ENCODE measurements around the gene CCDC66.
"Not testable (repeated sequence)": the region's sequence is repeated elsewhere in the genome, so short reads cannot be mapped to it uniquely, and the experiment has no call there.

CCDC66 gene

GRCh38 chr3:56591262-56591661, 34.3 kb downstream of the CCDC66 start:
- Histone ChIP-seq H3K36me3 (ENCODE audit: control insufficient read depth, insufficient read depth, low read length) (no peaks in the 10 kb centered on the region), H3K27me3 (ENCODE audit: control insufficient read depth, insufficient read depth, low read length) (no peaks in the 10 kb centered on the region), H3K4me1 (ENCODE audit: control insufficient read depth, insufficient read depth, low read length) (peaks cover 1% of the 10 kb centered on the region; the same call in 1 of the 2 replicates), H3K27ac (ENCODE audit: low read length) (no peak overlapping the region), H3K9me3 (ENCODE audit: control insufficient read depth, insufficient read depth, low read length) (no peaks in the 10 kb centered on the region), H3K4me3 (ENCODE audit: low read length) (no peak overlapping the region)
- no peak for DNase-seq (ENCODE audit: low read depth, low spot score)
- no CpG with 5 or more reads among the region's 2 CpGs for WGBS (ENCODE audit: insufficient coverage, insufficient read length)

GRCh38 chr3:56593455-56594158, 36.6 kb downstream of the CCDC66 start:
- no CpG with 5 or more reads among the region's 6 CpGs for WGBS (ENCODE audit: insufficient coverage, insufficient read length)
- no peak for DNase-seq (ENCODE audit: low read depth, low spot score)
- no peaks in the 10 kb centered on the region for H3K9me3 ChIP-seq (ENCODE audit: control insufficient read depth, insufficient read depth, low read length)

GRCh38 chr3:56595975-56596840, 39.2 kb downstream of the CCDC66 start:
- DNase-seq (ENCODE audit: low read depth, low spot score): no peak
- no peaks in the 10 kb centered on the region for H3K36me3 ChIP-seq (ENCODE audit: control insufficient read depth, insufficient read depth, low read length)
- no peaks in the 10 kb centered on the region for H3K9me3 ChIP-seq (ENCODE audit: control insufficient read depth, insufficient read depth, low read length)
- H3K27me3 ChIP-seq (ENCODE audit: control insufficient read depth, insufficient read depth, low read length): no peaks in the 10 kb centered on the region
- H3K4me3 ChIP-seq (ENCODE audit: low read length): no peak overlapping the region
- no peak overlapping the region for H3K27ac ChIP-seq (ENCODE audit: low read length)
- H3K4me1 ChIP-seq (ENCODE audit: control insufficient read depth, insufficient read depth, low read length): no peaks in the 10 kb centered on the region
- no CpG with 5 or more reads among the region's 11 CpGs for WGBS (ENCODE audit: insufficient coverage, insufficient read length)

More at GRCh38 chr3:56593455-56594158, 36.6 kb downstream of the CCDC66 start:
- Histone ChIP-seq H3K27me3 (ENCODE audit: control insufficient read depth, insufficient read depth, low read length) (no peaks in the 10 kb centered on the region), H3K27ac (ENCODE audit: low read length) (no peak overlapping the region), H3K36me3 (ENCODE audit: control insufficient read depth, insufficient read depth, low read length) (no peaks in the 10 kb centered on the region), H3K4me3 (ENCODE audit: low read length) (no peak overlapping the region), H3K4me1 (ENCODE audit: control insufficient read depth, insufficient read depth, low read length) (peaks cover 1% of the 10 kb centered on the region; the same call in 1 of the 2 replicates)

- H3K9me3 ChIP-seq (ENCODE audit: control insufficient read depth, insufficient read depth, low read length); H3K4me3 ChIP-seq (ENCODE audit: low read length); H3K4me1 ChIP-seq (ENCODE audit: control insufficient read depth, insufficient read depth, low read length); H3K27ac ChIP-seq (ENCODE audit: low read length); DNase-seq (ENCODE audit: low read depth, low spot score); H3K27me3 ChIP-seq (ENCODE audit: control insufficient read depth, insufficient read depth, low read length); H3K36me3 ChIP-seq (ENCODE audit: control insufficient read depth, insufficient read depth, low read length): not testable (repeated sequence)
- no CpG with 5 or more reads among the region's 2 CpGs for WGBS (ENCODE audit: insufficient coverage, insufficient read length)
Observed at GRCh38 chr3:56608479-56608878, 51.5 kb downstream of the CCDC66 start.

GRCh38 chr3:56610669-56611335, 53.8 kb downstream of the CCDC66 start:
- no peak overlapping the region for H3K4me3 ChIP-seq (ENCODE audit: low read length)
- WGBS (ENCODE audit: insufficient coverage, insufficient read length): no CpG with 5 or more reads among the region's 7 CpGs
- H3K36me3 ChIP-seq (ENCODE audit: control insufficient read depth, insufficient read depth, low read length): peaks cover 2% of the 10 kb centered on the region
- no peaks in the 10 kb centered on the region for H3K27me3 ChIP-seq (ENCODE audit: control insufficient read depth, insufficient read depth, low read length)
- no peak overlapping the region for H3K27ac ChIP-seq (ENCODE audit: low read length)
- no peaks in the 10 kb centered on the region for H3K9me3 ChIP-seq (ENCODE audit: control insufficient read depth, insufficient read depth, low read length)
- no peaks in the 10 kb centered on the region for H3K4me1 ChIP-seq (ENCODE audit: control insufficient read depth, insufficient read depth, low read length)
- DNase-seq (ENCODE audit: low read depth, low spot score): no peak

- no peaks in the 10 kb centered on the region for H3K4me1 ChIP-seq (ENCODE audit: control insufficient read depth, insufficient read depth, low read length)
- H3K27ac ChIP-seq (ENCODE audit: low read length): no peak overlapping the region
- peaks cover 2% of the 10 kb centered on the region for H3K36me3 ChIP-seq (ENCODE audit: control insufficient read depth, insufficient read depth, low read length)
- no CpG with 5 or more reads among the region's 8 CpGs for WGBS (ENCODE audit: insufficient coverage, insufficient read length)
- H3K4me3 ChIP-seq (ENCODE audit: low read length): no peak overlapping the region
- no peaks in the 10 kb centered on the region for H3K9me3 ChIP-seq (ENCODE audit: control insufficient read depth, insufficient read depth, low read length)
- DNase-seq (ENCODE audit: low read depth, low spot score): no peak
- H3K27me3 ChIP-seq (ENCODE audit: control insufficient read depth, insufficient read depth, low read length): no peaks in the 10 kb centered on the region
Observed at GRCh38 chr3:56611364-56611763, 54.4 kb downstream of the CCDC66 start.

- WGBS (ENCODE audit: insufficient coverage, insufficient read length): no CpG with 5 or more reads among the region's 6 CpGs
- DNase-seq (ENCODE audit: low read depth, low spot score): no peak
- Histone ChIP-seq H3K4me1 (ENCODE audit: control insufficient read depth, insufficient read depth, low read length) (no peaks in the 10 kb centered on the region), H3K4me3 (ENCODE audit: low read length) (no peak overlapping the region), H3K27me3 (ENCODE audit: control insufficient read depth, insufficient read depth, low read length) (no peaks in the 10 kb centered on the region), H3K9me3 (ENCODE audit: control insufficient read depth, insufficient read depth, low read length) (no peaks in the 10 kb centered on the region), H3K27ac (ENCODE audit: low read length) (no peak overlapping the region), H3K36me3 (ENCODE audit: control insufficient read depth, insufficient read depth, low read length) (peaks cover 2% of the 10 kb centered on the region; the same call in 1 of the 2 replicates)
Observed at GRCh38 chr3:56612146-56612545, 55.2 kb downstream of the CCDC66 start.

- Histone ChIP-seq H3K27me3 (ENCODE audit: control insufficient read depth, insufficient read depth, low read length) (no peaks in the 10 kb centered on the region), H3K4me3 (ENCODE audit: low read length) (no peak overlapping the region), H3K36me3 (ENCODE audit: control insufficient read depth, insufficient read depth, low read length) (peaks cover 2% of the 10 kb centered on the region; the same call in 1 of the 2 replicates), H3K27ac (ENCODE audit: low read length) (no peak overlapping the region), H3K9me3 (ENCODE audit: control insufficient read depth, insufficient read depth, low read length) (no peaks in the 10 kb centered on the region), H3K4me1 (ENCODE audit: control insufficient read depth, insufficient read depth, low read length) (no peaks in the 10 kb centered on the region)
- WGBS (ENCODE audit: insufficient coverage, insufficient read length): no CpG with 5 or more reads among the region's 1 CpG
- no peak for DNase-seq (ENCODE audit: low read depth, low spot score)
Observed at GRCh38 chr3:56613016-56613415, 56.0 kb downstream of the CCDC66 start.

- 100% methylated on average over 1 of the region's 2 CpGs for WGBS (ENCODE audit: insufficient coverage, insufficient read length)
- Histone ChIP-seq H3K36me3 (ENCODE audit: control insufficient read depth, insufficient read depth, low read length) (peaks cover 2% of the 10 kb centered on the region; the same call in 1 of the 2 replicates), H3K27ac (ENCODE audit: low read length) (no peak overlapping the region), H3K4me1 (ENCODE audit: control insufficient read depth, insufficient read depth, low read length) (no peaks in the 10 kb centered on the region), H3K4me3 (ENCODE audit: low read length) (no peak overlapping the region), H3K27me3 (ENCODE audit: control insufficient read depth, insufficient read depth, low read length) (no peaks in the 10 kb centered on the region), H3K9me3 (ENCODE audit: control insufficient read depth, insufficient read depth, low read length) (no peaks in the 10 kb centered on the region)
- no peak for DNase-seq (ENCODE audit: low read depth, low spot score)
Observed at GRCh38 chr3:56616478-56617006, 59.6 kb downstream of the CCDC66 start.

- H3K9me3 ChIP-seq (ENCODE audit: control insufficient read depth, insufficient read depth, low read length): no peaks in the 10 kb centered on the region
- H3K4me3 ChIP-seq (ENCODE audit: low read length): no peak overlapping the region
- H3K27ac ChIP-seq (ENCODE audit: low read length): no peak overlapping the region
- WGBS (ENCODE audit: insufficient coverage, insufficient read length): no CpG with 5 or more reads among the region's 2 CpGs
- DNase-seq (ENCODE audit: low read depth, low spot score): no peak
- peaks cover 2% of the 10 kb centered on the region; the same call in 1 of the 2 replicates for H3K36me3 ChIP-seq (ENCODE audit: control insufficient read depth, insufficient read depth, low read length)
- H3K4me1 ChIP-seq (ENCODE audit: control insufficient read depth, insufficient read depth, low read length): no peaks in the 10 kb centered on the region
- no peaks in the 10 kb centered on the region for H3K27me3 ChIP-seq (ENCODE audit: control insufficient read depth, insufficient read depth, low read length)
Observed at GRCh38 chr3:56620371-56620770, 63.4 kb downstream of the CCDC66 start.

Measured in iPS DF 6.9 (cell line).